ELR (cell line): Measurements from ENCODE around the gene GALNT9.
"Not testable (repeated sequence)": the region's sequence is repeated elsewhere in the genome, so short reads cannot be mapped to it uniquely, and the experiment has no call there.

ENCODE experiments used
- DNase-seq: peaks from one replicate; pipeline ENCODE4 v3.0.0-alpha.2; 2015; ENCODE audit warnings: low read depth

The GALNT9 gene

GRCh38 chr12:132248453-132249167 is 80.8 kb downstream of the GALNT9 start:
- DNase-seq: no peak

GRCh38 chr12:132247718-132248452 is 81.5 kb downstream of the GALNT9 start:
- no peak for DNase-seq

- DNase-seq: no peak
Observed at GRCh38 chr12:132246997-132247717, 82.2 kb downstream of the GALNT9 start.

GRCh38 chr12:132245521-132246101 is 83.8 kb downstream of the GALNT9 start:
- no peak for DNase-seq

- DNase-seq: no peak
Observed at GRCh38 chr12:132244724-132245295, 84.6 kb downstream of the GALNT9 start.

GRCh38 chr12:132243596-132244310 is 85.6 kb downstream of the GALNT9 start:
- no peak for DNase-seq

- DNase-seq: not testable (repeated sequence)
Observed at GRCh38 chr12:132243171-132243570, 86.2 kb downstream of the GALNT9 start.

- not testable (repeated sequence) for DNase-seq
Observed at GRCh38 chr12:132240669-132241007, 88.8 kb downstream of the GALNT9 start.

GRCh38 chr12:132239796-132240668 is 89.4 kb downstream of the GALNT9 start:
- no peak for DNase-seq

GRCh38 chr12:132239392-132239791 is 90.0 kb downstream of the GALNT9 start:
- DNase-seq: no peak

GRCh38 chr12:132238884-132239283 is 90.5 kb downstream of the GALNT9 start:
- no peak for DNase-seq

- no peak for DNase-seq
Observed at GRCh38 chr12:132238488-132238854, 90.9 kb downstream of the GALNT9 start.

GRCh38 chr12:132237772-132238487 is 91.5 kb downstream of the GALNT9 start:
- no peak for DNase-seq

- DNase-seq: no peak
Observed at GRCh38 chr12:132236930-132237771, 92.2 kb downstream of the GALNT9 start.

GRCh38 chr12:132236129-132236929 is 93.1 kb downstream of the GALNT9 start:
- no peak for DNase-seq

GRCh38 chr12:132235116-132235820 is 94.1 kb downstream of the GALNT9 start:
- DNase-seq: no peak

GRCh38 chr12:132230381-132230780 is 99.0 kb downstream of the GALNT9 start:
- DNase-seq: no peak

GRCh38 chr12:132229926-132230325 is 99.5 kb downstream of the GALNT9 start:
- DNase-seq: no peak
